ENCODE measurements around the gene SFTPD.

GRCh38 chr10:79928028-79928583 is 20.8 kb downstream of the SFTPD start:
- TF ChIP-seq ZNF274 (IDR thresholded peaks at IDR 0.05; ENCODE audit: low read depth, low read length) (no peak), YY1 (IDR thresholded peaks at IDR 0.05; ENCODE audit: insufficient read depth, insufficient read length) (no peak)
